ENCODE results near the gene MACROD2.

MACROD2 gene

GRCh38 chr20:14288341-14289330 lies 293.3 kb downstream of the MACROD2 start:
- Mint-ChIP-seq H3K4me3 (no peak overlapping the region), H3K9me3 (peaks cover 12% of the 10 kb centered on the region), H3K27ac (no peak overlapping the region), H3K27me3 (ENCODE audit: low read depth) (no peaks in the 10 kb centered on the region), H3K36me3 (ENCODE audit: low read depth) (no peaks in the 10 kb centered on the region), H3K4me1 (ENCODE audit: low read depth) (no peaks in the 10 kb centered on the region)
- no peak for DNase-seq (ENCODE audit: low spot score)

GRCh38 chr20:14291502-14291901 lies 296.2 kb downstream of the MACROD2 start:
- no peak overlapping the region for H3K4me3 Mint-ChIP-seq
- no peaks in the 10 kb centered on the region for H3K36me3 Mint-ChIP-seq (ENCODE audit: low read depth)
- no peak for DNase-seq (ENCODE audit: low spot score)
- no peak overlapping the region for H3K27ac Mint-ChIP-seq
- no peaks in the 10 kb centered on the region for H3K27me3 Mint-ChIP-seq (ENCODE audit: low read depth)
- peaks cover 8% of the 10 kb centered on the region for H3K9me3 Mint-ChIP-seq
- no peaks in the 10 kb centered on the region for H3K4me1 Mint-ChIP-seq (ENCODE audit: low read depth)

- Mint-ChIP-seq H3K36me3 (ENCODE audit: low read depth) (no peaks in the 10 kb centered on the region), H3K9me3 (peaks cover 10% of the 10 kb centered on the region), H3K4me1 (ENCODE audit: low read depth) (no peaks in the 10 kb centered on the region), H3K27me3 (ENCODE audit: low read depth) (no peaks in the 10 kb centered on the region), H3K27ac (no peak overlapping the region), H3K4me3 (no peak overlapping the region)
- DNase-seq (ENCODE audit: low spot score): no peak
Observed at GRCh38 chr20:14295238-14295637, 299.9 kb downstream of the MACROD2 start.

GRCh38 chr20:14295770-14296309 lies 300.5 kb downstream of the MACROD2 start:
- no peak overlapping the region for H3K27ac Mint-ChIP-seq
- peaks cover 11% of the 10 kb centered on the region for H3K9me3 Mint-ChIP-seq
- no peaks in the 10 kb centered on the region for H3K27me3 Mint-ChIP-seq (ENCODE audit: low read depth)
- no peaks in the 10 kb centered on the region for H3K4me1 Mint-ChIP-seq (ENCODE audit: low read depth)
- no peak overlapping the region for H3K4me3 Mint-ChIP-seq
- DNase-seq (ENCODE audit: low spot score): no peak
- no peaks in the 10 kb centered on the region for H3K36me3 Mint-ChIP-seq (ENCODE audit: low read depth)

GRCh38 chr20:14299831-14300230 lies 304.5 kb downstream of the MACROD2 start:
- H3K27ac Mint-ChIP-seq: no peak overlapping the region
- H3K27me3 Mint-ChIP-seq (ENCODE audit: low read depth): no peaks in the 10 kb centered on the region
- no peaks in the 10 kb centered on the region for H3K36me3 Mint-ChIP-seq (ENCODE audit: low read depth)
- peaks cover 28% of the 10 kb centered on the region for H3K9me3 Mint-ChIP-seq
- no peak for DNase-seq (ENCODE audit: low spot score)
- H3K4me3 Mint-ChIP-seq: no peak overlapping the region
- H3K4me1 Mint-ChIP-seq (ENCODE audit: low read depth): no peaks in the 10 kb centered on the region

GRCh38 chr20:14303106-14303505 lies 307.8 kb downstream of the MACROD2 start:
- DNase-seq (ENCODE audit: low spot score): no peak
- no peak overlapping the region for H3K27ac Mint-ChIP-seq
- H3K4me3 Mint-ChIP-seq: no peak overlapping the region
- no peaks in the 10 kb centered on the region for H3K36me3 Mint-ChIP-seq (ENCODE audit: low read depth)
- H3K27me3 Mint-ChIP-seq (ENCODE audit: low read depth): no peaks in the 10 kb centered on the region
- no peaks in the 10 kb centered on the region for H3K4me1 Mint-ChIP-seq (ENCODE audit: low read depth)
- H3K9me3 Mint-ChIP-seq: peaks cover 35% of the 10 kb centered on the region

- Mint-ChIP-seq H3K36me3 (ENCODE audit: low read depth) (no peaks in the 10 kb centered on the region), H3K9me3 (peaks cover 32% of the 10 kb centered on the region), H3K27ac (no peak overlapping the region), H3K27me3 (ENCODE audit: low read depth) (no peaks in the 10 kb centered on the region), H3K4me3 (no peak overlapping the region), H3K4me1 (ENCODE audit: low read depth) (no peaks in the 10 kb centered on the region)
- DNase-seq (ENCODE audit: low spot score): no peak
Observed at GRCh38 chr20:14303651-14304050, 308.3 kb downstream of the MACROD2 start.

GRCh38 chr20:14304472-14304871 lies 309.2 kb downstream of the MACROD2 start:
- Mint-ChIP-seq H3K4me1 (ENCODE audit: low read depth) (no peaks in the 10 kb centered on the region), H3K27ac (no peak overlapping the region), H3K4me3 (no peak overlapping the region), H3K9me3 (peaks cover 34% of the 10 kb centered on the region), H3K36me3 (ENCODE audit: low read depth) (no peaks in the 10 kb centered on the region), H3K27me3 (ENCODE audit: low read depth) (no peaks in the 10 kb centered on the region)
- no peak for DNase-seq (ENCODE audit: low spot score)

- Mint-ChIP-seq H3K27ac (no peak overlapping the region), H3K36me3 (ENCODE audit: low read depth) (no peaks in the 10 kb centered on the region), H3K4me3 (no peak overlapping the region), H3K27me3 (ENCODE audit: low read depth) (no peaks in the 10 kb centered on the region), H3K9me3 (peaks cover 37% of the 10 kb centered on the region), H3K4me1 (ENCODE audit: low read depth) (no peaks in the 10 kb centered on the region)
- no peak for DNase-seq (ENCODE audit: low spot score)
Observed at GRCh38 chr20:14307956-14308355, 312.6 kb downstream of the MACROD2 start.

GRCh38 chr20:14310977-14311627 lies 315.8 kb downstream of the MACROD2 start:
- no peak for DNase-seq (ENCODE audit: low spot score)
- Mint-ChIP-seq H3K27ac (no peak overlapping the region), H3K4me1 (ENCODE audit: low read depth) (no peaks in the 10 kb centered on the region), H3K9me3 (peaks cover 21% of the 10 kb centered on the region), H3K36me3 (ENCODE audit: low read depth) (no peaks in the 10 kb centered on the region), H3K27me3 (ENCODE audit: low read depth) (no peaks in the 10 kb centered on the region), H3K4me3 (no peak overlapping the region)

GRCh38 chr20:14312001-14312400 lies 316.7 kb downstream of the MACROD2 start:
- DNase-seq (ENCODE audit: low spot score): no peak
- Mint-ChIP-seq H3K36me3 (ENCODE audit: low read depth) (no peaks in the 10 kb centered on the region), H3K27ac (no peak overlapping the region), H3K9me3 (peaks cover 25% of the 10 kb centered on the region), H3K4me1 (ENCODE audit: low read depth) (no peaks in the 10 kb centered on the region), H3K4me3 (no peak overlapping the region), H3K27me3 (ENCODE audit: low read depth) (no peaks in the 10 kb centered on the region)

- Mint-ChIP-seq H3K4me3 (no peak overlapping the region), H3K9me3 (peaks cover 26% of the 10 kb centered on the region), H3K4me1 (ENCODE audit: low read depth) (no peaks in the 10 kb centered on the region), H3K27ac (no peak overlapping the region), H3K27me3 (ENCODE audit: low read depth) (no peaks in the 10 kb centered on the region), H3K36me3 (ENCODE audit: low read depth) (no peaks in the 10 kb centered on the region)
- no peak for DNase-seq (ENCODE audit: low spot score)
Observed at GRCh38 chr20:14313341-14314020, 318.2 kb downstream of the MACROD2 start.

GRCh38 chr20:14319704-14320103 lies 324.4 kb downstream of the MACROD2 start:
- Mint-ChIP-seq H3K36me3 (ENCODE audit: low read depth) (no peaks in the 10 kb centered on the region), H3K4me3 (no peak overlapping the region), H3K4me1 (ENCODE audit: low read depth) (no peaks in the 10 kb centered on the region), H3K9me3 (peaks cover 37% of the 10 kb centered on the region), H3K27me3 (ENCODE audit: low read depth) (no peaks in the 10 kb centered on the region), H3K27ac (no peak overlapping the region)
- no peak for DNase-seq (ENCODE audit: low spot score)

- no peak for DNase-seq (ENCODE audit: low spot score)
- no peak overlapping the region for H3K27ac Mint-ChIP-seq
- no peaks in the 10 kb centered on the region for H3K27me3 Mint-ChIP-seq (ENCODE audit: low read depth)
- no peaks in the 10 kb centered on the region for H3K36me3 Mint-ChIP-seq (ENCODE audit: low read depth)
- H3K4me1 Mint-ChIP-seq (ENCODE audit: low read depth): no peaks in the 10 kb centered on the region
- no peak overlapping the region for H3K4me3 Mint-ChIP-seq
- H3K9me3 Mint-ChIP-seq: peaks cover 5% of the 10 kb centered on the region
Observed at GRCh38 chr20:14331646-14332045, 336.3 kb downstream of the MACROD2 start.
